Astrocyte of the spinal cord (primary cell): Measurements from ENCODE around the gene TRPM8.

Experiments
- DNase-seq: peaks from one replicate; pipeline ENCODE4 v3.0.0; 2011; ENCODE audit warnings: low read depth, low spot score
- H3K4me3 ChIP-seq: 2 replicates; pipeline ENCODE4 v1.5.1; 2011; ENCODE audit warnings: low read depth, mild to moderate bottlenecking, low read length, moderate library complexity
- CTCF ChIP-seq: IDR thresholded peaks from 2 replicates; pipeline ENCODE4 v1.5.1; 2012; ENCODE audit warnings: low read depth, mild to moderate bottlenecking, low read length, inconsistent platforms
- in situ Hi-C: cut with HindIII; loops from 2 replicates; pipeline ENCODE4 v1.10.0; 2017; ENCODE audit warnings: low sequenced_read_pairs

The TRPM8 gene

DNA sequence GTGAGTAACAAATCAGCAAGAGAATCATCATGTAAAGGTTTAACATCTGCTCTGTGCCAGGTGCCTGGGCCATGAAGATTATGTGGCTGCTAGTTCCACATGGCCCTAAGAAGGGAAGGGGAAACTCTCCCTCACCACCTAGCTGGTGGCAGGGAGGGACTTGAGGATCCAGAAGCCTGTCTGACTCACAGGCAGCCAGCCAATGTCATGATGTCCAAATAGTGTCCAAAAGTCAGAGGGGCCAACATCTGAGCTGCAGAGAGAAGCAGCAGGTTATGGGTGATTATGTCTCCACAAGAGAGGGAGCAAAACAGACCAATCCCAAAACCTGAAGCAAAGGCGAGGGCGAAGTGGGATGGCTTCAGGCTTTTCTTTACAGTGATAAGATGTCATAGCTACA lies 71.4 kb downstream of the TRPM8 start:
- no peak for TF ChIP-seq CTCF
- H3K4me3 ChIP-seq: no peak overlapping the region
- in situ Hi-C loops: no loop called here
- DNase-seq: no peak

- no peak overlapping the region for H3K4me3 ChIP-seq
- TF ChIP-seq CTCF: no peak
- DNase-seq: no peak
- in situ Hi-C loops: no loop called here
These were observed 72.2 kb downstream of the TRPM8 start for GRCh38 chr2:233989221-233989858.

- TF ChIP-seq CTCF: no peak
- in situ Hi-C loops: no loop called here
- no peak for DNase-seq
- H3K4me3 ChIP-seq: no peak overlapping the region
These were observed 73.2 kb downstream of the TRPM8 start for GRCh38 chr2:233990261-233990798.

- DNase-seq: no peak
- in situ Hi-C loops: no loop called here
- H3K4me3 ChIP-seq: no peak overlapping the region
- no peak for TF ChIP-seq CTCF
These were observed 74.0 kb downstream of the TRPM8 start for GRCh38 chr2:233991196-233991595.

DNA sequence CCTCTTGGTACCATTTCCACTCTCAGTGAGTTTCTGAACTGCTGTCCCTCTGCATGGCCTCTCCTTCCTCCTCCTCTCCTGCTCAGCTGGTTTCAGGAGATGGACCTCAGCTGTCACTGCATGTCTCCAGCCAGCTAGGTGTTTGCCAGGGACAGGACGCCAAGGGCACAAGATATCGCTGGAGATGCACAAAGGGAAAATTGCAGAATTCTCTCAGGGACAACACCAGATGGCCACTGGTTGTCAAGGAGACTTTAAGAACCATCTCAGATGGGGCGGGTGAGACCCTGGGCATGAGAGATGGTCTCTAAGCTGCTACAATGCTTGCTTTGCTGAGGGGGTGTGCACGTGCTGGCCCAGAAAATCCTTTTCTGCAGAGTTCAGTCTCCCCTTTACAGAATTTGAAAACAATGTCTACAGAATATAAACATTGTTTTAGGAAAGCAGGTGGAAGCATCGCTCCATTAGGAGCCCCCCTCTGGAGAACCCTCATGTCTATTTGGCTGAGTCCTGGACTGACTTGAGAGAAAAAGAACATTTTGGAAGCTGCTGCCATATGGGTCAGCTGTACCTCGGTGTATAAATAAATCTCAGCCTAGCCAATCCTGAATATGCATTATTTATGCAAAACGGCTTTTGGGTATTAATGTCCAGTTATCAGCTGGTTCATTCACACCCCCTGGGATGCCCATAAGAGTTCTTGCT lies 75.5 kb downstream of the TRPM8 start:
- H3K4me3 ChIP-seq: no peak overlapping the region
- no peak for DNase-seq
- TF ChIP-seq CTCF: no peak
- in situ Hi-C loops: no loop called here

DNA sequence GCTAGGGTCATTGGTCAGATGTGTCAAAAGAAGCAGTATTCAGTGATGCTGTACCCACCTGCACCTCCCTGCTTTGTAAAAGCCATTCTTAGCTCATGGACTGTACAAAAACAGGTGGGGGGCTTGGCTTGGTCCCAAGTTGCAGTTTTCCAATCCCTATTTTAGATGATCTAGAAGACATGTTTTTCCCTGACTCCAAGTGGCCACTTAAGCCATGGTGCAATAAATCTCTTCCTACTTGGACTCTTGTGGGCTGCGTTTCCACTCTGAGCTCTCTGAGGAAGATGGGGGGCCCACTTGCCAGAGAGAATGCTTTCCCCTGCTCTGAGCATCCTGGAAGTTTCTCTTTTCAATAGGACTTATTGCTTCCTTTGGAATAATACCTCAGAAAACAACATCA lies 76.3 kb downstream of the TRPM8 start:
- DNase-seq: no peak
- H3K4me3 ChIP-seq: no peak overlapping the region
- in situ Hi-C loops: no loop called here
- no peak for TF ChIP-seq CTCF
